RWPE1 (cell line): ENCODE data around the gene CNGB1.

Experiments
- CTCF ChIA-PET: fragments of 350-600 bp; sonication (Branson Sonifier 250); formaldehyde crosslinking; extraction: SDS; loops from one replicate; lab custom pipeline; 2021; lab: Yijun Ruan, JAX
- POLR2A ChIA-PET: fragments of 400-600 bp; formaldehyde crosslinking; extraction: SDS; loops from one replicate; lab custom pipeline; 2020; ENCODE audit warnings: antibody characterized with exemption; ENCODE audit not compliant: low non-redundant PET; lab: Yijun Ruan, JAX
- DNase-seq: peaks from one replicate; pipeline ENCODE4 v3.0.0; 2012; ENCODE audit warnings: low spot score
- H3K27ac ChIP-seq: fragments of 450-650 bp; 2 replicates; pipeline ENCODE4 v1.5.1; 2017
- TF ChIP-seq, protein P1 (sequence below): fragments of 450-650 bp; conservative IDR thresholded peaks from 2 replicates; pipeline ENCODE4 v1.5.1; 2017; ENCODE audit warnings: low read depth, mild to moderate bottlenecking

CNGB1 gene

DNA sequence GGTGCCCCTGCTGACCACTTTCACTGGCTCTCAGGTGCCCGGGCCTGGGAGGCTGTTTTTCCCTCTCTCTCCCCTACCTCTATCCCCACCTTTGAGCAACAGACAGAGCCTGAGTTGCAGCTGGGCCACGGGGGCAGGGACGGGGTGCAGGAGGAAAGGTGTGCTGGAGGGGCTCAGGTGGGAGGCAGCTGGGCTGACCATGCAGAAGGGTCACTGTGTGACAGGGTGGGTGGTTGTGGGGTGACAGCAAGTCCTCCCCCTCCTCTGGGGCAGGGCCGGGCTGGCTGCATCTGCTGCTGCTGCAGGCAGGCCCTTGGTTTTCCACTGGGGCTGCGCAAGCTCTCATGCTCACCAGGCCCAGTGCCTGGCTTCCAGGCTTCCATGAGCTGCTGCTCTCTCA lies 23.0 kb upstream of the CNGB1 start:
- POLR2A ChIA-PET: no interaction called here
- H3K27ac ChIP-seq: peak overlapping the region; percentile 61
- no peak for DNase-seq
- CTCF ChIA-PET: interaction anchor here (0.8 to 1.6 kb wide), 2 partner anchors 11 to 87 kb away, joined by 5 to 6 read pairs; no protein-coding TSS in a partner anchor
- TF ChIP-seq, protein P1, sequence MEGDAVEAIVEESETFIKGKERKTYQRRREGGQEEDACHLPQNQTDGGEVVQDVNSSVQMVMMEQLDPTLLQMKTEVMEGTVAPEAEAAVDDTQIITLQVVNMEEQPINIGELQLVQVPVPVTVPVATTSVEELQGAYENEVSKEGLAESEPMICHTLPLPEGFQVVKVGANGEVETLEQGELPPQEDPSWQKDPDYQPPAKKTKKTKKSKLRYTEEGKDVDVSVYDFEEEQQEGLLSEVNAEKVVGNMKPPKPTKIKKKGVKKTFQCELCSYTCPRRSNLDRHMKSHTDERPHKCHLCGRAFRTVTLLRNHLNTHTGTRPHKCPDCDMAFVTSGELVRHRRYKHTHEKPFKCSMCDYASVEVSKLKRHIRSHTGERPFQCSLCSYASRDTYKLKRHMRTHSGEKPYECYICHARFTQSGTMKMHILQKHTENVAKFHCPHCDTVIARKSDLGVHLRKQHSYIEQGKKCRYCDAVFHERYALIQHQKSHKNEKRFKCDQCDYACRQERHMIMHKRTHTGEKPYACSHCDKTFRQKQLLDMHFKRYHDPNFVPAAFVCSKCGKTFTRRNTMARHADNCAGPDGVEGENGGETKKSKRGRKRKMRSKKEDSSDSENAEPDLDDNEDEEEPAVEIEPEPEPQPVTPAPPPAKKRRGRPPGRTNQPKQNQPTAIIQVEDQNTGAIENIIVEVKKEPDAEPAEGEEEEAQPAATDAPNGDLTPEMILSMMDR: no peak

DNA sequence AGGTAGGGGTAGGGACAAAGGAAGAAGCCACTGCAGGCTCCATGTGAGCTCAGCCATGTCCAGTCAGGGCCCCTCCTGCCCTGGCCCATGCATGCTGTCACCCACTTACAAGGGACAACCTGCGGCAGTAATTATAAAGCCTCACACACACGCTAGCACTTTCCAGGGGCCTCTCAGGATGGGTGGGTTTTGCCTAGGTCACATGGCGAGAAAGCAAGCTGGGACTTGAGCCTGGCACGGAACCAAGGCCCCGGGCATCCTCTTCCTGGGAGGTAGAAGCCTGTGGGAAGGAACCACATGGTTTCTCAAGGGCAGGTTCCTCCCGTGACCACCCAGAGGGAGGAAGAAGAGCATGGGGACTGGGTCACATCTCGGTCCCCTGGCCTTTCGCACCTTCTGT lies 22.5 kb upstream of the CNGB1 start:
- DNase-seq: peak; percentile 44
- ChIA-PET CTCF (interaction anchor here (0.8 to 1.6 kb wide), 2 partner anchors 12 to 87 kb away, joined by 5 to 6 read pairs; no protein-coding TSS in a partner anchor), POLR2A (no interaction called here)
- peak overlapping the region; percentile 61 for H3K27ac ChIP-seq
- TF ChIP-seq, protein P1: no peak

DNA sequence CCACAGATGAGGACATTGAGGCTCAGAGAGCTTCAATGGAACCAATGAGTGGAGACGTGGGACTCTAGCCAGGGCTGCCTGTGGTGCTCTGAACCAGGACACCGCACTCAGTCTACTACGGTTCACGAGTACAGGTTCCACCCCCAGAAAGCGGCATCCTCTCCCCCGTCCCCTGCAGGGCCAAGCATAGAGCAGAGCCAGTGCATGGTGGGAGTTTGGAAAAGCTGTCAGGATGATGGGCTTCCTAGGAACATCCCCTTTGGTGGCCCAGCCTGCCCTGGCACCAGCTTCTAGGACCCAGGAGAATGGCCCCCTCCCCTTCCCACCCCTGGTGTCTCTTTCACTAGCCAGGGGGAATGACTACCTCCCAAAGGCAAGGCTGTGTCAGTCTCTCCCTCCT lies 21.2 kb upstream of the CNGB1 start:
- ChIA-PET POLR2A (no interaction called here), CTCF (no interaction called here)
- peak overlapping the region; percentile 61 for H3K27ac ChIP-seq
- DNase-seq: no peak
- TF ChIP-seq, protein P1: no peak

DNA sequence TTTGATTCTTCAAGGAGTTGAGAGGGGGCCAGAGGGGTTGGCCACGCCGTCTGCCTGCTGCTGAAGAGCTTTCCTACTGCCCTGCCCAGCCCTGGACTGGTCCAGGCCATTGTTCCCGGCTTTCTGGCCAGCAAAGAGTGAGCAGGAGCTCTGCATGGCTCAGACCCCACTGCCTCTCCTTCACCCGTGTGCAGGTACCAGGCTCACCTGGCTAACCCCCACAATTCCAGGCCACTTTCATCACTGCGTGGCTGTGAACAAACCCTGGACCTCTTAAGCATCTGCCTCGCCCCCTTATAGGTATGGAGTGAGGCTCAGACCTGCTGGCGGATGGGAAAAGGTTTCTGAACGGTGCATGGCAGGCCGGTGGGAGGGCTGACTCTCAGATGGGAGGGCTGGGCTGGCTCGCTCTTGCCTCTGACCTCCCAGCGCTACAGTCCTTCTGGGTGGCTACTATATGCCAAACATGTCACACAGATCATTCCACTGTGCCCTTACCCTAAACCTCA lies 20.7 kb upstream of the CNGB1 start:
- DNase-seq: no peak
- TF ChIP-seq, protein P1: no peak
- ChIA-PET POLR2A (no interaction called here), CTCF (interaction anchor here (0.6 kb wide), 1 partner anchor 1391 kb away, joined by 3 read pairs; no protein-coding TSS in a partner anchor)
- peak overlapping the region; percentile 81 for H3K27ac ChIP-seq

DNA sequence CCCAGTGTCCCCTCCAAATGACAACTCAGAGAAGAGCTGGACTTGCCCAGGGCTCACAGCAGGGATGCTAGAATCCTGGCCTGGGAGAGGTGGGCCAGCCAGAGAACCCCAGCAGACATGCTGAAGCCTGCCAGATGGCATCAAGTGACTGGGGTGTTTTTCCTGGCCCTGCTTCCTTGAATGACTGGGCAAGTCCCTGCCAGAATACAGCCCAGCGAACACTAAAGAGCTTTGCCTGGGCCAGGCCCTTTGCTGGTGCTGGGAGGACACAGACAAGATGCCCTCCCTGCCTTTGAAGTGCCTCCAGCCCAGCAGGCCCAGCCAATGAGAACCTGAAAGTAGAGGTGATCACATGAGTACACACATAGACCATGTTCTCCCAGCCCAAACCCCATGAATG lies 18.0 kb upstream of the CNGB1 start:
- ChIA-PET CTCF (interaction anchor here (0.6 kb wide), 3 partner anchors 13 to 836 kb away, joined by 3 read pairs; no protein-coding TSS in a partner anchor), POLR2A (no interaction called here)
- DNase-seq: peak; percentile 36
- H3K27ac ChIP-seq: peak overlapping the region; percentile 81
- TF ChIP-seq, protein P1: no peak

DNA sequence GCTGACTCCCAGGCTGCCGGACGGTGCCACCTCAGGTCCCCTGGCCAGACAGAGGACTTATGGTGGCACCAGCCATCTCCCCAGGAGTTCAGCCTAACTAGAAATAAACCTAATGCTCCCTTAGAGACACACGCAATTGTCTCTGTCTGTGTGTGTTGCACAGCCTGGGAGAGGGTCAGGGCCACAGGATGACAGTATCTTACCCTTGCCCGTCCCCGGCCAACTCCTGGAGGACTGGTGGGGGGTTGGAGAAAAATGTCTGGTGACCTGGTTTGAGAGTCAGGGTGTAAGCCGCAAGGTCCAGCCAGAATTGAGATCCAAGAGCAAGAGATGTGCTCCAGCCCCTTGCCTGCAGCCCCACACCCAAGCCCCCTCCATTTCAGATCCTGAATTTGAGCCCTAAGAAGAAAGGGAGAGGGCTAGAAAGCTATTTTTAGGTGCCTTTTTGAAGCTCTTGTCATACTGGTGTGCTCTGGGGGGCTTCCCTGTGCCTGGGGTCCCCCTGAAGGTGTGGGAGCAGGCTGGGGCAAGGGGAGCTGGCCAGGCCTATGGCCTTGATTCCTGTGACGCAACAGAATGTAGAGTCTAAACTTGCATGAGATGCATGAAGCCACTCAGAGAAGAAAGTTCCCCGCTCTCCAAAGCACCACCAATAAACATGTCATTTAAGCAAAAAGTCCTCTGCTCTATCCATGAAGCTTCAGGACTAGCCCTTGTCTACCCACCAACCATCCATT lies 16.7 kb upstream of the CNGB1 start:
- no peak for DNase-seq
- peak overlapping the region; percentile 81 for H3K27ac ChIP-seq
- TF ChIP-seq, protein P1: no peak
- CTCF ChIA-PET: no interaction called here
- POLR2A ChIA-PET: no interaction called here
